Measurements from ENCODE around the gene PRIM2. TPM values are rescaled to one million over a fixed set of nuclear protein-coding genes. Genes with fewer than 3 reads are reported as not detected.
"Not testable (repeated sequence)": the region's sequence is repeated elsewhere in the genome, so short reads cannot be mapped to it uniquely, and the experiment has no call there.

The PRIM2 gene
- total RNA-seq, 4 donors from 2014 or later = 4.9 to 19.8 (median 7.0) TPM

- no peak for DNase-seq
- Histone ChIP-seq H3K27ac (no peak overlapping the region), H3K4me3 (no peak overlapping the region)
These were observed 38.9 kb upstream of the PRIM2 start for GRCh38 chr6:57278570-57278969.

DNA sequence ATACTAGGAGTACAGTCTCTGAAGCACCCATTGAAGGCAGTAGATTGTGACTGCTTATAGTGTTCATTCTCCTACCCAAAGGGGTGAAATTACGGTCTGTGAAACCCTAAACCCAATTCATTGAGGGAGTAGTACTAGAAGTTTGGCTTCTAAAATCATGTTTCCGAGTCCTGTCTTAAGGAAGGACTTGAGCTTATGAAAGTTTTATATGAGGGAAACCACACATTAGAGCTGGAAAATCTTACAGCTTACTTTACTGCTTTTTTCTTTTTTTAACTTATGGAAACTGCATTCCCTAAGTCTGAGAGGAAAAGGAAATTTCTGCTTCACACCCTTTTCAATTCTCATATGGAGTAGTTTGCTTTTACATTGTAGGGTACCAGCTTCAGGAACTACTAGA, 38.4 kb upstream of the PRIM2 start:
- no peak overlapping the region for H3K4me3 ChIP-seq
- TF ChIP-seq CTCF (IDR thresholded peaks at IDR 0.05) (no peak), POLR2A (IDR thresholded peaks at IDR 0.05) (no peak)
- no peak overlapping the region for H3K27ac ChIP-seq
- DNase-seq = no peak
- no peaks in the 10 kb centered on the region for H3K4me1 ChIP-seq
- H3K27me3 ChIP-seq = no peaks in the 10 kb centered on the region
- no peaks in the 10 kb centered on the region for H3K9me3 ChIP-seq
- H3K36me3 ChIP-seq = no peaks in the 10 kb centered on the region

More at GRCh38 chr6:57278570-57278969, 38.9 kb upstream of the PRIM2 start:
- Histone ChIP-seq H3K9me3 (no peaks in the 10 kb centered on the region), H3K4me1 (no peaks in the 10 kb centered on the region), H3K36me3 (no peaks in the 10 kb centered on the region), H3K27me3 (no peaks in the 10 kb centered on the region)
- no peak for TF ChIP-seq POLR2A (IDR thresholded peaks at IDR 0.05)
- TF ChIP-seq CTCF (IDR thresholded peaks at IDR 0.05) = no peak

DNA sequence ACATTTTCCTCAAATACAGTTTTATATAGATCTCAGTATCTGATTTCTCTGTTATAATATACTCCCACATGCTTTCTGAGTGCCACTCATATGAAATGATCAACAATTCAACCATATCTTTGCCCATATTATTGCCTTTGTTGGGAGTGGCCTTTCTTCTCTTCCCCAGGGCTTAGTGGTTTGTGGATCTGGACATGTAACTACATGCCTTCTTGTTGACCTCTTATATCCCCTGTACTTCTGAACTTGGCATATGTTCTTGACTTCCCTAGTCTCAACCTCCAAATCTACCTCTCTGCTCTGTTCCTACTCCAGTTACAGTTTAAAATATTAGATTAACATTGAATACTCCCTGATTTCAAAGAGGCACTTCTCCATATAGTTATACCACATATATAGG, 34.3 kb upstream of the PRIM2 start:
- no peaks in the 10 kb centered on the region for H3K9me3 ChIP-seq
- TF ChIP-seq POLR2A (IDR thresholded peaks at IDR 0.05) = no peak
- no peak for TF ChIP-seq CTCF (IDR thresholded peaks at IDR 0.05)
- H3K4me3 ChIP-seq = no peak overlapping the region
- no peaks in the 10 kb centered on the region for H3K27me3 ChIP-seq
- DNase-seq = no peak
- H3K27ac ChIP-seq = no peak overlapping the region
- no peaks in the 10 kb centered on the region for H3K36me3 ChIP-seq
- H3K4me1 ChIP-seq = no peaks in the 10 kb centered on the region

GRCh38 chr6:57283911-57284455, 33.4 kb upstream of the PRIM2 start:
- DNase-seq = no peak
- Histone ChIP-seq H3K27me3 (no peaks in the 10 kb centered on the region), H3K9me3 (no peaks in the 10 kb centered on the region), H3K36me3 (no peaks in the 10 kb centered on the region), H3K27ac (no peak overlapping the region), H3K4me1 (no peaks in the 10 kb centered on the region), H3K4me3 (no peak overlapping the region)
- TF ChIP-seq CTCF (IDR thresholded peaks at IDR 0.05) (no peak), POLR2A (IDR thresholded peaks at IDR 0.05) (no peak)

DNA sequence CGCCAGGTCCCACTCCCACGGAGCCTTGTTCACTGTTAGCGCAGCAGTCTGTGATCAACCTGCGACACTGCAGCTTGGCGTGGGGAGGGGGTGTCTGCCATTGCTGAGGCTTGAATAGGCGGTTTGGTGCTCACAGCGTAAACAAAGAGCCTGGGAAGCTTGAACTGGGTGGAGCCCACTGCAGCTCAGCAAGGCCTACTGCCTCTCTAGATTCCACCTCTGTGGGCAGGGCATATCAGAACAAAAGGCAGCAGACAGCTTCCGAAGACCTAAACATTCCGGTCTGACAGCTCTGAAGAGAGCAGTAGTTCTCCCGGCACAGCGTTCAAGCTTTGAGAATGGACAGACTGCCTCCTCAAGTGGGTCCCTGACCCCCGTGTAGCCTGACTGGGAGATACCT, 29.3 kb upstream of the PRIM2 start:
- not testable (repeated sequence) for H3K4me1 ChIP-seq, H3K27ac ChIP-seq, H3K27me3 ChIP-seq, DNase-seq, H3K9me3 ChIP-seq, H3K36me3 ChIP-seq, H3K4me3 ChIP-seq

GRCh38 chr6:57293472-57293871, 24.0 kb upstream of the PRIM2 start:
- not testable (repeated sequence) for DNase-seq, H3K27ac ChIP-seq, H3K27me3 ChIP-seq, H3K36me3 ChIP-seq, H3K9me3 ChIP-seq, H3K4me3 ChIP-seq, H3K4me1 ChIP-seq

- H3K27ac ChIP-seq = no peak overlapping the region
- no peaks in the 10 kb centered on the region for H3K27me3 ChIP-seq
- H3K4me3 ChIP-seq = no peak overlapping the region
- H3K4me1 ChIP-seq = no peaks in the 10 kb centered on the region
- H3K36me3 ChIP-seq = no peaks in the 10 kb centered on the region
- no peak for TF ChIP-seq CTCF (IDR thresholded peaks at IDR 0.05)
- TF ChIP-seq POLR2A (IDR thresholded peaks at IDR 0.05) = no peak
- no peak for DNase-seq
- no peaks in the 10 kb centered on the region for H3K9me3 ChIP-seq
These were observed 22.5 kb upstream of the PRIM2 start for GRCh38 chr6:57294862-57295445.

Measured in Peyer's patch (tissue), 4 donors.